MM.1S (cell line): Measurements from ENCODE around the gene URGCP.

Experiments used
- DNase-seq: peaks from one replicate; pipeline ENCODE4 v3.0.0-alpha.2; 2015
- H2AFZ ChIP-seq: fragments of 300-600 bp; sonication (generic); 2 replicates; pipeline ENCODE4 v1.6.0; 2016; ENCODE audit warnings: antibody characterized with exemption, low read length
- H3F3A ChIP-seq: fragments of 300-600 bp; sonication (generic); 2 replicates; pipeline ENCODE4 v1.6.1; 2016; ENCODE audit warnings: mild to moderate bottlenecking, antibody characterized with exemption, low read length, moderate library complexity, mixed read lengths; ENCODE audit not compliant: insufficient read depth
- H3K27ac ChIP-seq: fragments of 300-600 bp; sonication (generic); 2 replicates; pipeline ENCODE4 v1.5.1; 2016; ENCODE audit warnings: mild to moderate bottlenecking, low read length
- H3K27me3 ChIP-seq: fragments of 300-600 bp; sonication (generic); replicated peaks from 2 replicates; pipeline ENCODE4 v1.6.0; 2016; ENCODE audit warnings: low read length; ENCODE audit not compliant: insufficient read depth
- H3K36me3 ChIP-seq: fragments of 300-600 bp; sonication (generic); replicated peaks from 2 replicates; pipeline ENCODE4 v1.6.1; 2016; ENCODE audit warnings: mild to moderate bottlenecking, low read length, mixed read lengths; ENCODE audit not compliant: insufficient read depth
- H3K4me1 ChIP-seq: fragments of 300-600 bp; sonication (generic); 2 replicates; pipeline ENCODE4 v1.6.1; 2016; ENCODE audit warnings: low read length, mixed read lengths
- H3K4me2 ChIP-seq: fragments of 300-600 bp; sonication (generic); 2 replicates; pipeline ENCODE4 v1.6.0; 2016; ENCODE audit warnings: low read depth, low read length
- H3K4me3 ChIP-seq: fragments of 300-600 bp; sonication (generic); 2 replicates; pipeline ENCODE4 v1.5.1; 2016; ENCODE audit warnings: low read length, mixed read lengths
- H3K79me2 ChIP-seq: fragments of 300-600 bp; sonication (generic); 2 replicates; pipeline ENCODE4 v1.6.1; 2016; ENCODE audit warnings: mixed run types, low read length, mixed read lengths
- H3K9ac ChIP-seq: fragments of 300-600 bp; sonication (generic); 2 replicates; pipeline ENCODE4 v1.6.1; 2016; ENCODE audit warnings: low read length, mixed read lengths
- H3K9me2 ChIP-seq: fragments of 300-600 bp; sonication (generic); replicated peaks from 2 replicates; pipeline ENCODE4 v1.6.1; 2016; ENCODE audit warnings: mild to moderate bottlenecking, low read length, mixed read lengths; ENCODE audit not compliant: insufficient read depth
- H3K9me3 ChIP-seq: fragments of 300-600 bp; sonication (generic); replicated peaks from 2 replicates; pipeline ENCODE4 v1.6.1; 2016; ENCODE audit warnings: mild to moderate bottlenecking, low read length, mixed read lengths; ENCODE audit not compliant: insufficient read depth
- H4K20me1 ChIP-seq: fragments of 300-600 bp; sonication (generic); 2 replicates; pipeline ENCODE4 v1.6.1; 2016; ENCODE audit warnings: mild to moderate bottlenecking, low read length, moderate library complexity, mixed read lengths; ENCODE audit not compliant: insufficient read depth
- EZH2 ChIP-seq: fragments of 300-600 bp; sonication (generic); optimal IDR thresholded peaks from 2 replicates; pipeline ENCODE3; 2017; ENCODE audit warnings: low read depth, mild to moderate bottlenecking, antibody characterized with exemption, low read length, mixed read lengths
- EZH2phosphoT487 ChIP-seq: fragments of 300-600 bp; sonication (generic); IDR thresholded peaks from 2 replicates; pipeline ENCODE4 v1.6.1; 2018; ENCODE audit warnings: antibody characterized with exemption, low read length
- TF ChIP-seq, protein P1 (sequence below): fragments of 300-600 bp; sonication (generic); IDR thresholded peaks from 2 replicates; pipeline ENCODE4 v1.5.1; 2016; ENCODE audit warnings: antibody characterized with exemption, low read length, mixed read lengths

Gene URGCP

DNA sequence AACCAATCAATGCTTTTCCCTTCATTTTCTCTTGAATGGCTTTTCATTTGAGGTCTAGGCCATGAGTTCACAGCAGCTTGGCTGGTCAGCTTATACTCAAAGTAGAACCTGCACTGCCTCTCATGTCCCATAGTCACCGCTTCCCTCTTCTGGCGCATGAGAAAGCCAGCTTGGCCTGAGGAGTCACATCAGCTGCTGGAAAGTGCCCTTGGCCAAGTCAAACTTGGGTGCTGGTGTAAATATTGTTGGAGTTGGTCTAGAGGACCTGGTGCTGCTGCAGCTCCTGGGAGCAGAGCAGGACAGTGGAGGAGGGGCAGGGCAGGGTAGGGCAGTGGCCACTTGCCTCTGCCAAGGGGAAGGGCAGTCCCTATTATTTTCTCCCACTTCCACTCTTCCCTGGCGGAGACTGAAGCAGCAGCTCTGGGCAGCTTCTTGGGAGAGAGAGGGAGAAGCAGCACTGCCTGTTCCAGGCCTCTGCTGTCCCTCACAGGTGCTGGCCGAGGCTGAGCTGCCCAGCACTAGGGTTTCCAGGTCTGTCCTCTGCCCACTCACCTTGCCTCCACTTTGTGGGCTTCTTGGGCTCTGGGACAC is 32.6 kb upstream of the URGCP start:
- H3K27ac ChIP-seq: no peak overlapping the region
- TF ChIP-seq EZH2 (no peak), EZH2phosphoT487 (no peak)
- TF ChIP-seq, protein P1, sequence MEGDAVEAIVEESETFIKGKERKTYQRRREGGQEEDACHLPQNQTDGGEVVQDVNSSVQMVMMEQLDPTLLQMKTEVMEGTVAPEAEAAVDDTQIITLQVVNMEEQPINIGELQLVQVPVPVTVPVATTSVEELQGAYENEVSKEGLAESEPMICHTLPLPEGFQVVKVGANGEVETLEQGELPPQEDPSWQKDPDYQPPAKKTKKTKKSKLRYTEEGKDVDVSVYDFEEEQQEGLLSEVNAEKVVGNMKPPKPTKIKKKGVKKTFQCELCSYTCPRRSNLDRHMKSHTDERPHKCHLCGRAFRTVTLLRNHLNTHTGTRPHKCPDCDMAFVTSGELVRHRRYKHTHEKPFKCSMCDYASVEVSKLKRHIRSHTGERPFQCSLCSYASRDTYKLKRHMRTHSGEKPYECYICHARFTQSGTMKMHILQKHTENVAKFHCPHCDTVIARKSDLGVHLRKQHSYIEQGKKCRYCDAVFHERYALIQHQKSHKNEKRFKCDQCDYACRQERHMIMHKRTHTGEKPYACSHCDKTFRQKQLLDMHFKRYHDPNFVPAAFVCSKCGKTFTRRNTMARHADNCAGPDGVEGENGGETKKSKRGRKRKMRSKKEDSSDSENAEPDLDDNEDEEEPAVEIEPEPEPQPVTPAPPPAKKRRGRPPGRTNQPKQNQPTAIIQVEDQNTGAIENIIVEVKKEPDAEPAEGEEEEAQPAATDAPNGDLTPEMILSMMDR: no peak
- H3K79me2 ChIP-seq: no peaks in the 10 kb centered on the region
- no peaks in the 10 kb centered on the region for H3F3A ChIP-seq
- H3K36me3 ChIP-seq: no peaks in the 10 kb centered on the region
- no peak overlapping the region for H3K4me3 ChIP-seq
- DNase-seq: no peak
- no peaks in the 10 kb centered on the region for H3K9me3 ChIP-seq
- no peaks in the 10 kb centered on the region for H3K9me2 ChIP-seq
- H3K27me3 ChIP-seq: no peaks in the 10 kb centered on the region
- H4K20me1 ChIP-seq: no peaks in the 10 kb centered on the region
- no peak overlapping the region for H2AFZ ChIP-seq
- H3K4me2 ChIP-seq: no peak overlapping the region
- H3K9ac ChIP-seq: no peak overlapping the region
- H3K4me1 ChIP-seq: no peaks in the 10 kb centered on the region

DNA sequence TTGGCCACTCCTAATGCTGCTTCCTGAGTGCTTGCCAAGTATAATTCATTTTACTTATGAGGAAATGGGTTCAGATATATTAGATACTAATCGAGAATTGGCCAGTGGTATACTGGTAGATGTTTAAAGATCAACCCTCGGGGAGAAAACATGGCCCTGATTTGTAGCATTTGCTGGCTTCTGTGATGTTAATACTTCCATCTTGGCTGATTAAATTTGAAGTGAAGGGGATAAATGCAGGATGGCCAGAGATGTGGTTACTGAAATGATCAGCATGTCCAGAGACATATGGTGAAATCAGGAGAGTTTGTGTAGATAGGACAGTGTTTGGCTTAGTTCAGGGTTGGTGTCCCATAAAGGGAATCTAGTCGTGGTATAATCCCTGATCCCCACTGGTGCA is 31.0 kb upstream of the URGCP start:
- no peak overlapping the region for H3K4me2 ChIP-seq
- H3K4me3 ChIP-seq: no peak overlapping the region

DNA sequence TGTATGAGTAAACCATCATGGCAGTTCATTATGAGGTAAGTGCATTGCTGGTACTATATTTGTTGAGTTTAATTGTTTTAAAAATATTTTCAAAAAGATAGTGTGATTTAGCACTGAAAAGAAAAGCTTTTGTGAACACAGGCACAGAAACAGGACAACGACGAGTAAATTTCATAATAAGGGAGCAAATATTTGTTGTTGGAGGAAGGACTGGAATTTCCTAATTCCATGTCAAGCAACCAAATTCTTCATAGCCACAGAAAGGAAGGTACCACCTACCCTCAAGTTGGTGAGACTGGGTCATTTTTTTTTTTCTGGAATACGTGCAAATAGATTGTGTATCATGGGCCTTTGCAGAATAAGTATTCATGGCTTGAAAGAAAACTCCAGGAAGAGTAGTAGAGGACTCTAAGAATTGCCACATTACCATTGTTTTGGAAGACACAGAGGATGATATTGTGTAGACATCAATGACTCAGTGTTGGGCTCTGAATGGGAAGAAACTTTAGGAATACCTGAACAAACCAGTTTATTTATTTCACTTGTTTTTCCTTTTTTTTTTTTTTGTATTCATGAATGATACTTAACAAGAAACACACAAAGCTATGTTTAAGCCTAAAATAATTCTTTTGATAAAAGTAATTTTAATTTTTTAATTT is 27.6 kb upstream of the URGCP start:
- Histone ChIP-seq H3K4me3 (no peak overlapping the region), H2AFZ (no peak overlapping the region), H3K27ac (no peak overlapping the region), H3F3A (no peaks in the 10 kb centered on the region; the same call in 1 of the 2 replicates), H4K20me1 (no peaks in the 10 kb centered on the region), H3K4me1 (no peaks in the 10 kb centered on the region), H3K36me3 (no peaks in the 10 kb centered on the region), H3K27me3 (no peaks in the 10 kb centered on the region), H3K79me2 (no peaks in the 10 kb centered on the region), H3K9ac (no peak overlapping the region), H3K4me2 (no peak overlapping the region), H3K9me2 (no peaks in the 10 kb centered on the region), H3K9me3 (no peaks in the 10 kb centered on the region)
- no peak for TF ChIP-seq EZH2phosphoT487
- TF ChIP-seq EZH2: no peak
- TF ChIP-seq, protein P1: no peak
- DNase-seq: no peak

More for the DNA sequence above, 31.0 kb upstream of the URGCP start:
- Histone ChIP-seq H3K4me1 (no peaks in the 10 kb centered on the region), H2AFZ (no peak overlapping the region), H3K9me3 (no peaks in the 10 kb centered on the region), H3K9ac (no peak overlapping the region), H3K27me3 (no peaks in the 10 kb centered on the region), H3K27ac (no peak overlapping the region), H3K36me3 (no peaks in the 10 kb centered on the region), H3F3A (no peaks in the 10 kb centered on the region), H3K79me2 (no peaks in the 10 kb centered on the region), H4K20me1 (no peaks in the 10 kb centered on the region), H3K9me2 (no peaks in the 10 kb centered on the region)
- DNase-seq: no peak
- TF ChIP-seq EZH2: no peak
- TF ChIP-seq EZH2phosphoT487: no peak

DNA sequence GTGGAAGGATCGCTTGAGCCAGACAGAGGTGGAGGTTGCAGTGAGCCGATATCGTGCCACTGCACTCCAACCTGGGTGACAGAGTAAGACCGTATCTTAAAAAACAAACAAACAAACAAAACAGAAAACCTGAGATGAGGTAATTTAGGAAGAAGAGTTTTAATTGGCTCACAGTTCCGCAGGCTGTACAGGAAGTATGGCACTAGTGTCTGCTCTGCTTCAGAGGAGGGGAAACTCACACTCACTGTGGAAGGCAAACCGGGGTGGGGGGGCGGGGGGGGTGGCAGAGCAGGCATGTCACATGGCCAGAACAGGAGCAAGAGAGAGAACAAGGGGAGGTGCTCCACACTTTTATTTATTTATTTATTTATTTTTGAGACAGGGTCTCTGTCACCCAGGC is 24.9 kb upstream of the URGCP start:
- DNase-seq: no peak
- TF ChIP-seq EZH2phosphoT487 (no peak), EZH2 (no peak)
- TF ChIP-seq, protein P1: no peak
- Histone ChIP-seq H3K9me2 (no peaks in the 10 kb centered on the region), H3K4me2 (no peak overlapping the region), H3K9me3 (no peaks in the 10 kb centered on the region), H4K20me1 (no peaks in the 10 kb centered on the region), H3K36me3 (no peaks in the 10 kb centered on the region), H3K4me3 (no peak overlapping the region), H3K27ac (no peak overlapping the region), H3K9ac (no peak overlapping the region), H2AFZ (no peak overlapping the region), H3K4me1 (no peaks in the 10 kb centered on the region), H3K27me3 (no peaks in the 10 kb centered on the region), H3F3A (peaks cover 5% of the 10 kb centered on the region), H3K79me2 (0 out of 2 replicates have a peak, but pooled peaks cover 4% of the 10 kb centered on the region)
